Occipital lobe (tissue), 2 donors: ENCODE measurements around the gene PREX1. TPM values are rescaled to one million over a fixed set of nuclear protein-coding genes. Genes with fewer than 3 reads are reported as not detected.
"Not testable (repeated sequence)": the region's sequence is repeated elsewhere in the genome, so short reads cannot be mapped to it uniquely, and the experiment has no call there.

Experiments used
- DNase-seq: peaks from one replicate; lab custom pipeline; 2025; lab: John Stamatoyannopoulos, UW
- total RNA-seq: library from RNA; depleted of rRNA; stranded (reverse); fragments of >200 nt; gene quantifications from one replicate; pipeline ENCODE4 v1.2.3, GENCODE V29; 2014

The PREX1 gene
- total RNA-seq, 1 donor from 2014 or later, result 21.1 TPM

- no peak for DNase-seq
These were observed 19.0 kb upstream of the PREX1 start for GRCh38 chr20:48846516-48847492.

GRCh38 chr20:48845721-48846306 lies 18.0 kb upstream of the PREX1 start:
- DNase-seq, result no peak

GRCh38 chr20:48844996-48845395 lies 17.2 kb upstream of the PREX1 start:
- no peak for DNase-seq

DNA sequence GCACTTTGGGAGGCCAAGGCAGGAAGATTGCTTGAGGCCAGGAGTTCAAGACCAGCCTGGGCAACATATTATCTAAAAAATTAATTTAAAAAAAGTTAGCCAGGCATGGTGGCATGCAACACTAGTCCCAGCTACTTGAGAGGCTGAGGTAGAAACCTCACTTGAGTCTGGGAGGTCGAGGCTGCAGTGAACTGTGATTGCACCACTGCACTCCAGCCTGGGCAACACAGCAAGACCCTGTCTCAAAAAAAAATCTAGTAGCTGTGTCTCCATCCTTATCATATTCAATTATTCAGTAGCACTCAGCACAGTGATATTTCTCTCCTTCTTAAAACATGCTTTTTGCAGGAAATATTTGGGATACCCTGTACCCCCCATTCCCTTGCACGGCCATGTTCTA lies 16.1 kb upstream of the PREX1 start:
- DNase-seq, result not testable (repeated sequence)

- no peak for DNase-seq
These were observed 15.4 kb upstream of the PREX1 start for GRCh38 chr20:48843057-48843806.

DNA sequence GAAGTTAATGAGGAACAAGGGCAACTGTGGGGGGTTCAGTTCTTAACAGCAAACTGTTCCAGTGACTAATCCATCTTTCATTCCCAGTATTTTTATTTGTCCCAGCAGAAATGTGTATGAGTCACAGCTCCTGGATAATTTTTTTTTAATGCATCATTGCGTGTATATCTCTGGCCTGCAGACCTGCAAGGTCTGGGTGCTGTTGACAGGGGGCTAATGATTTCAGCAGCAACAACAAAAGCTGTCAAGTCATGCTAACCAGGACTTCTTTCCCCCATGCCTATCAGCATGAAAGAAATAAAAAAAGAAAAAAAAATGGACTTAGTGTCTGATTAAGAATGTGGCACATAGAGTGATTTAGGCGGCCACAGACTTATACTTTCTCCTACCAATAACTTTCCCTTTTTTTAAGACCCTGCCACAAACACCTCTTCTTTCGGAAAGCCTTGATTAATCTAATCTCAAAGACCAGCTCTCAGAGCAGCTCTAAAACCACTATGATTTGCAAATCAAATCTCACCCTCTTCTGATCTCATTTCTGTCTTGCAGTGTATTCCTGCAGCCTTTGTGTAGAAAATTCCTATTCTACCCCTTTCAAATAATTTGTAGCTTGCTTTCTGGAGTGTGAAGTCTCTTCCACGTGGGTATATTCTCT lies 14.2 kb upstream of the PREX1 start:
- DNase-seq, result no peak

DNA sequence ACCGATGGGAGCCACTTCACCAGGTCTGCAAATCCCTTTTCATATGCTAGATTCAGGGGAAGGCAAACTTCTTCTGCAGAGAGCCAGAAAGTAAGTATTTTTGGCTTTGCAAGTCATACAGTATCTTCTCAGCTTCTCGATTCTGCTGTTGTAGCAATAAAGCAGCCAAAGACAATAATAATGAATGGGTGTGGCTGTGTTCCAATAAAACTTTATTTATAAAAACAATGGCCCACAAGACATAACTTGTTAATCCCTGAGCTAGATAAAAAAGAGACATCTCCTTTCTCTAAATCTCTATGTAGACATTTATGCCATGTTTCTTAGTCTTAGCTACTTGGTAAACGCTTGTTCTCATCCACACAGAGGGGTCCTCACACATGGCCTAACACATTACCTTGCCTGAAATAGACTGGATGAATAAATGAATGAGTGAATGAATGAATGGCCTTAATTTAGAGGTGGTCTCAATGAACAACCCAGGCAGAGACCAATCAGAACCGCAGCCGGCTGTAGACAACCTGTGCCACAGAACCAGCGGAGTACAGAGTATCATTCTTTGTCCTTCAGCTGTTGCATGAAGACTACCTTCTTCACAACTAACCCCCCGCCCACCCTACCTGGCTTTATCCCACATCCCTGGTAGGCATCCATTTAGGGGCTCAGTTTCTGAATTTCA lies 13.5 kb upstream of the PREX1 start:
- no peak for DNase-seq

GRCh38 chr20:48839154-48839917 lies 11.5 kb upstream of the PREX1 start:
- DNase-seq, result no peak

- no peak for DNase-seq
These were observed 9.2 kb upstream of the PREX1 start for GRCh38 chr20:48837014-48837413.

DNA sequence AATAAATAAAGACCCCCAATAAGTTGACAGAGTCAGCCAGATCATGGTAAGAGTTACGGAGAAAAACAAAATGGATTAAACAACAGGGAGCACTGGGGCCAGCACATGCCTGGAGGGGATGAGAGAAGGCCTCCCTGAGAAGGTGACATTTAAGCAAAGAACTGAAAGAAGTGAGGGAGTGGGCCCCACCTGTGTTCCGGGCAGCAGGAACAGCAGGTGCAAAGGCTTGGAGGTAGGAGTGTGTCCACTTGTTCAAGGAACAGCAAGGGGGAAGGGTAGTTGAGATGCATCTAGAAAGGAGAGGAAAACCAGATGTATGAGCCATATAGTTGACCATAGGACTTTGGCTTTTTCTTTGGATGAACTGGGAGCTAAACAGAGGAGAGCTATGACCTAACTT lies 7.6 kb upstream of the PREX1 start:
- no peak for DNase-seq

- DNase-seq, result no peak
These were observed 6.5 kb upstream of the PREX1 start for GRCh38 chr20:48834278-48834677.

GRCh38 chr20:48832405-48832730 lies 4.6 kb upstream of the PREX1 start:
- DNase-seq, result no peak

- peak; percentile 34 for DNase-seq
These were observed 4.1 kb upstream of the PREX1 start for GRCh38 chr20:48831718-48832404.

DNA sequence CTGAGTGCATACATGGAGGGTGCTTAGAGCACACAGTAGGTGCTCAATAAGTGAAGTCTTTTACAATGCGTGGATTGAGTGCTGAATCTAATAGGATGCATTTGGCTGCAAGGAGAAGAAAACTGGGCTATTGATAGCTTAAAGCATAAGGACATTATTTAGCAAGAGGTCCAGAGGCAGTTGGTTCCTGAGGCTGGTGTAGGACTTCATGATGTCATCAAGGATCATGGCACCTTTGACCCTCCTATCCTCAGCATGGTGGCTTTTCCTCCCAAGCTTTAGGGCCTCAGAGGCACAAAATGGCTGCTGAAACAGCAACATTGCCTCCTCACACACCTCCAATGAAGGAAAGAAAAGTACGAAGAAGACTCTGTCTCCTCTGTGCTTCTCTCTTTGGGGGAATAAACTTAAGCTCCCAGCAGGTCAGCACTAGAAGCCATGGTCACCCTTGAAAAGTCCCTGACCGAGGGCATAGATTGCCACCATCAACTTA lies 3.1 kb upstream of the PREX1 start:
- DNase-seq, result no peak

GRCh38 chr20:48829940-48830339 lies 2.1 kb upstream of the PREX1 start:
- no peak for DNase-seq

- no peak for DNase-seq
These were observed 1.1 kb upstream of the PREX1 start for GRCh38 chr20:48828734-48829460.

DNA sequence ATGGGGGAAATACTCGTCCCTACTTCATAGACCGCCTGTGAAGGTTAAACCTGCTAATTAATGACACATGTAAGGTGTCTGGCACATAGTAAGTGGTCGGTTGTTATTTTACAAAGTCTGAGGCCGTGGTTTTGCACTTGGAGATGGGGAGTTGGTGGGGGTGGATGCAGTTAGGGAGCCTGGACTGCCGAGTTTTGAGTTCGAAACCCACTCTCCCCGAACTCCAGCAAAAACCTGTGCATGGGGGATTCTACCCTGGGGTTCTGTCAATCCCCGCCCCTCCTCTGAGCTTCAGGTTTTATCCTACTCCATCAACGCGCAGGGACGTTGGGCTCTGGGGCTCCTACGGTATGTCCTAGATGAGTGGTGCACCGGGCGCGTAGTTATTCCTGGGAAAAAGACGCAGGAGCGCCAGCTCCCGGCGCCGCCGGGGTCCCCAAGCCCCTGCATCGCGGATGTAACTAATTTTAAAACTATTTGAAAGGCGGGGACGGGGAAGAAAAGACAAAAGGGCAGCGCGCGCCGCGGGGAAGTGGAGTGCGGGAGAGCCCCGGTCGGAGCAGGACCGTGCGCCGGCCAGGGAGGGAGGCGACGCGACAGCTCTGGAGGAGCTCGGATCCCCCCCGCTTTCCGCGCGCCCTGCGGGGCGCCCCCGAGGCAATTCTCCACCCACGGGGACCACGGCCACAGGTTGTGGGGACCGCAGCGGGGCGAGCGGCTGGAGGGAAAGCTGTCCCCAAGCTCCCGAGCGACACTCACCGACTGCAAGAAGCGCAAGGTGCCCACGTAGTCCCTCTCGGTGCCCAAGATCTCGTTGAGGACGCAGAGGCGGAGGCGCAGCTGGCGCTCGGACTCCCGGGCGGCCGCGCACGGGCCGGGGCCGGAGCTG lies 672 bp downstream of the PREX1 start:
- DNase-seq, result peak; percentile 36

GRCh38 chr20:48826480-48826879 lies 1.3 kb downstream of the PREX1 start:
- DNase-seq, result not testable (repeated sequence)
